Liver (tissue), 9 donors: ENCODE data around the gene CHAC1. TPM values are rescaled to one million over a fixed set of nuclear protein-coding genes. Genes with fewer than 3 reads are reported as not detected.
A peak's percentile ranks its signal among the peaks of the same experiment; 100 is the strongest.

Experiments
- DNase-seq: peaks from one replicate; pipeline ENCODE4 v3.0.0-alpha.2; 2017; ENCODE audit warnings: low spot score
- H3K27ac ChIP-seq, 2 donors: one replicate each; pipeline ENCODE4 v1.7.0; 2013; ENCODE audit warnings: inconsistent platforms in 2 of 2, low read length in 2 of 2, control low read depth in 1 of 2, low read depth in 1 of 2, mild to moderate bottlenecking in 1 of 2
- H3K27me3 ChIP-seq, 4 donors: one replicate each; pipeline versions ENCODE4 v1.6.1 to v1.7.0; 2013; ENCODE audit warnings: low read length in 3 of 4, inconsistent platforms in 1 of 4, mild to moderate bottlenecking in 1 of 4, moderate library complexity in 1 of 4; ENCODE audit not compliant: control insufficient read depth in 4 of 4, insufficient read depth in 4 of 4
- H3K36me3 ChIP-seq, 4 donors: one replicate each; pipeline versions ENCODE4 v1.6.1 to v1.7.0; 2013; ENCODE audit warnings: low read length in 3 of 4, mild to moderate bottlenecking in 3 of 4, low read depth in 1 of 4, moderate library complexity in 1 of 4; ENCODE audit not compliant: control insufficient read depth in 4 of 4, insufficient read depth in 3 of 4
- H3K4me1 ChIP-seq, 4 donors: one replicate each; pipeline versions ENCODE4 v1.6.1 to v1.7.0; 2013; ENCODE audit warnings: low read length in 3 of 4, mild to moderate bottlenecking in 3 of 4, moderate library complexity in 1 of 4; ENCODE audit not compliant: control insufficient read depth in 4 of 4, insufficient read depth in 4 of 4
- H3K4me3 ChIP-seq, 3 donors: one replicate each; pipeline versions ENCODE4 v1.6.1 to v1.7.0; 2013; ENCODE audit warnings: low read length in 3 of 3, control low read depth in 1 of 3, low read depth in 1 of 3, mild to moderate bottlenecking in 1 of 3
- H3K9ac ChIP-seq, 2 donors: one replicate each; pipeline ENCODE4 v1.7.0; 2013; ENCODE audit warnings: low read length in 2 of 2, mild to moderate bottlenecking in 2 of 2, moderate library complexity in 2 of 2, control low read depth in 1 of 2, low read depth in 1 of 2
- H3K9me3 ChIP-seq, 4 donors: one replicate each; pipeline versions ENCODE4 v1.6.1 to v1.7.0; 2013; ENCODE audit warnings: low read length in 3 of 4; ENCODE audit not compliant: control insufficient read depth in 4 of 4
- ATF3 ChIP-seq: IDR thresholded peaks from 2 replicates; pipeline ENCODE4 v1.6.1; 2016; ENCODE audit warnings: antibody characterized with exemption
- CTCF ChIP-seq: fragments of 150-350 bp; IDR thresholded peaks from 2 replicates; pipeline ENCODE4 v1.5.1; 2017; ENCODE audit warnings: improper control_type of control experiment, low read depth, low read length; ENCODE audit not compliant: missing input control
- EGR1 ChIP-seq, 2 donors: IDR thresholded peaks; 2 replicates each; pipeline ENCODE4 v1.6.1; 2016 to 2018; ENCODE audit warnings: antibody characterized with exemption in 2 of 2, low read depth in 2 of 2
- FOXA1 ChIP-seq: IDR thresholded peaks from 2 replicates; pipeline ENCODE4 v1.6.1; 2016; ENCODE audit warnings: antibody characterized with exemption
- FOXA2 ChIP-seq: IDR thresholded peaks from 2 replicates; pipeline ENCODE4 v1.6.1; 2016; ENCODE audit warnings: antibody characterized with exemption
- GABPA ChIP-seq, 2 donors: IDR thresholded peaks in 1 of 2; conservative IDR thresholded peaks in 1 of 2; 2 replicates each; pipeline ENCODE4 v1.6.1; 2016; ENCODE audit warnings: antibody characterized with exemption in 2 of 2, mild to moderate bottlenecking in 1 of 2, moderate library complexity in 1 of 2
- HNF4A ChIP-seq, 2 donors: conservative IDR thresholded peaks; 2 replicates each; pipeline ENCODE4 v1.6.1; 2016; ENCODE audit warnings: antibody characterized with exemption in 2 of 2, mild to moderate bottlenecking in 2 of 2
- HNF4G ChIP-seq: IDR thresholded peaks from 2 replicates; pipeline ENCODE4 v1.6.1; 2016; ENCODE audit warnings: antibody characterized with exemption
- JUND ChIP-seq, 2 donors: IDR thresholded peaks; 2 replicates each; pipeline ENCODE4 v1.6.1; 2016; ENCODE audit warnings: antibody characterized with exemption in 2 of 2
- MAX ChIP-seq: IDR thresholded peaks from 2 replicates; pipeline ENCODE4 v1.6.1; 2016; ENCODE audit warnings: antibody characterized with exemption
- NR2F2 ChIP-seq: IDR thresholded peaks from 2 replicates; pipeline ENCODE4 v1.6.1; 2016; ENCODE audit warnings: antibody characterized with exemption
- RAD21 ChIP-seq, 2 donors: IDR thresholded peaks; 2 replicates each; pipeline ENCODE4 v1.6.1; 2016; ENCODE audit warnings: antibody characterized with exemption in 2 of 2, mild to moderate bottlenecking in 2 of 2
- REST ChIP-seq: IDR thresholded peaks from 2 replicates; pipeline ENCODE4 v1.6.1; 2016; ENCODE audit warnings: antibody characterized with exemption, mild to moderate bottlenecking
- RXRA ChIP-seq, 2 donors: IDR thresholded peaks; 2 replicates each; pipeline ENCODE4 v1.6.1; 2017 to 2018; ENCODE audit warnings: antibody characterized with exemption in 2 of 2, mild to moderate bottlenecking in 1 of 2
- SP1 ChIP-seq: IDR thresholded peaks from 2 replicates; pipeline ENCODE4 v1.6.1; 2018; ENCODE audit warnings: antibody characterized with exemption, mild to moderate bottlenecking
- TAF1 ChIP-seq: conservative IDR thresholded peaks from 2 replicates; pipeline ENCODE4 v1.6.1; 2016; ENCODE audit warnings: antibody characterized with exemption, mild to moderate bottlenecking
- YY1 ChIP-seq: IDR thresholded peaks from 2 replicates; pipeline ENCODE4 v1.6.1; 2016; ENCODE audit warnings: antibody characterized with exemption, mild to moderate bottlenecking
- ZBTB33 ChIP-seq: IDR thresholded peaks from 2 replicates; pipeline ENCODE4 v1.6.1; 2016; ENCODE audit warnings: antibody characterized with exemption
- WGBS: extraction: QIAGEN DNeasy Blood & Tissue Kit; methylation state at CpG from one replicate; pipeline ENCODE4 v1.1.7; 2013; 5-methylcytosine and 5-hydroxymethylcytosine counted together
- polyA plus RNA-seq, 2 donors: library from polyadenylated mRNA; stranded (reverse) in 1 of 2; unstranded in 1 of 2; fragments of 200-250 nt in 1 of 2; fragments of >200 nt in 1 of 2; fragmentation: Nextera tagmentation in 1 of 2; extraction: Ambion mirVana in 1 of 2; gene quantifications; one replicate each; pipeline versions ENCODE4 v1.2.1 to v1.2.3, GENCODE V29; 2013 to 2015
- total RNA-seq, 2 donors: library from RNA; depleted of rRNA; stranded (reverse); fragments of >200 nt; gene quantifications; one replicate each; pipeline ENCODE4 v1.2.3, GENCODE V29; 2014
- donor health status: healthy.
- donor health status: healthy.
- donor health status: healthy.
- donor health status: healthy.
- donor health status: healthy.

CHAC1 gene
- total and polyA plus RNA-seq, 4 donors, result 0.19 to 3.5 (median 1.1) TPM

- WGBS, result 3% methylated on average over 36 of the region's 36 CpGs
- Histone ChIP-seq H3K27ac (peak overlapping the region; percentile 96), H3K4me1 (peaks cover 32 to 78% (median 69%) of the 10 kb centered on the region in 4 donors), H3K9me3 (no peaks in the 10 kb centered on the region), H3K9ac (peak overlapping the region; percentile 53 to 73), H3K36me3 (peaks cover 0 to 14% (median 6%) of the 10 kb centered on the region in 4 donors), H3K27me3 (no peaks in the 10 kb centered on the region), H3K4me3 (peak overlapping the region in 2 of 3 donors; percentile 24 to 42)
- DNase-seq, result peak; percentile 87
- TF ChIP-seq EGR1 (IDR thresholded peaks at IDR 0.05; ENCODE audit: low read depth in 2 of 2), result peak in 1 of 2 donors; percentile 71
- TF ChIP-seq SP1, result peak; percentile 21
- peak; percentile 74 for TF ChIP-seq MAX
- TF ChIP-seq HNF4G, result no peak
- TF ChIP-seq NR2F2, result peak; percentile 64
- peak; percentile 15 for TF ChIP-seq REST
- TF ChIP-seq FOXA1, result peak; percentile 10
- no peak for TF ChIP-seq JUND (IDR thresholded peaks at IDR 0.05)
- no peak for TF ChIP-seq FOXA2
- TF ChIP-seq GABPA (IDR thresholded peaks at IDR 0.05 in 1 of 2, conservative IDR thresholded peaks at IDR 0.05 in 1 of 2), result no peak
- TF ChIP-seq RXRA (IDR thresholded peaks at IDR 0.05), result peak; percentile 9 to 43
- TF ChIP-seq HNF4A (conservative IDR thresholded peaks at IDR 0.05), result peak in 1 of 2 donors; percentile 2
- peak; percentile 48 for TF ChIP-seq YY1
- TF ChIP-seq CTCF, result peak; percentile 81
- TF ChIP-seq ATF3, result no peak
- TF ChIP-seq ZBTB33, result no peak
- TF ChIP-seq RAD21 (IDR thresholded peaks at IDR 0.05), result peak; percentile 80 to 89
- TF ChIP-seq TAF1, result no peak
Measured at GRCh38 chr15:40906091-40906990, 46.9 kb upstream of the CHAC1 start.
